Glutamatergic neuron (in vitro differentiated cells): ENCODE data around the gene DYRK1A. TPM values are rescaled to one million over a fixed set of nuclear protein-coding genes. Genes with fewer than 3 reads are reported as not detected.

Experiments
- DNase-seq: peaks from one replicate; pipeline ENCODE4 v3.0.0; 2022
- H3K27ac Mint-ChIP-seq: one replicate; pipeline ENCODE4 v1.8.0; 2020; ENCODE audit warnings: mild to moderate bottlenecking, mixed read lengths, inconsistent platforms; ENCODE audit not compliant: unreplicated experiment
- H3K27me3 Mint-ChIP-seq: one replicate; pipeline ENCODE4 v1.8.0; 2020; ENCODE audit warnings: mild to moderate bottlenecking, moderate library complexity, mixed read lengths, inconsistent platforms; ENCODE audit not compliant: unreplicated experiment
- H3K36me3 Mint-ChIP-seq: one replicate; pipeline ENCODE4 v1.8.0; 2020; ENCODE audit warnings: mild to moderate bottlenecking, mixed read lengths, inconsistent platforms; ENCODE audit not compliant: unreplicated experiment
- H3K4me1 Mint-ChIP-seq: one replicate; pipeline ENCODE4 v1.8.0; 2020; ENCODE audit warnings: mild to moderate bottlenecking, low read depth, mixed read lengths, inconsistent platforms; ENCODE audit not compliant: unreplicated experiment
- H3K4me3 Mint-ChIP-seq: one replicate; pipeline ENCODE4 v1.8.0; 2020; ENCODE audit warnings: mild to moderate bottlenecking, mixed read lengths, inconsistent platforms; ENCODE audit not compliant: unreplicated experiment
- H3K9me3 Mint-ChIP-seq: one replicate; pipeline ENCODE4 v1.8.0; 2020; ENCODE audit warnings: mild to moderate bottlenecking, moderate library complexity, mixed read lengths, inconsistent platforms; ENCODE audit not compliant: unreplicated experiment
- CTCF ChIP-seq: fragments of 200-600 bp; sonication (generic); IDR thresholded peaks from one replicate; pipeline ENCODE4 v1.5.0; 2021; ENCODE audit not compliant: partially characterized antibody, unreplicated experiment
- total RNA-seq: library from RNA; stranded (reverse); fragmentation: NEBNext Ultra II Directional; extraction: Animal tissue kit (Norgen Biotek cat#: 25700); gene quantifications from one replicate; pipeline ENCODE4 v1.2.1, GENCODE V29; 2021; ENCODE audit not compliant: unreplicated experiment

DYRK1A gene
- total RNA-seq, 1 donor from 2014 or later, result 70.4 TPM

GRCh38 chr21:37436174-37436573, 69.6 kb downstream of the DYRK1A start:
- Mint-ChIP-seq H3K27me3 (no peaks in the 10 kb centered on the region), H3K9me3 (peaks cover under 1% of the 10 kb centered on the region), H3K4me1 (peaks cover 22% of the 10 kb centered on the region), H3K36me3 (peaks cover 5% of the 10 kb centered on the region), H3K27ac (no peak overlapping the region), H3K4me3 (no peak overlapping the region)
- DNase-seq, result no peak
- no peak for TF ChIP-seq CTCF

GRCh38 chr21:37437376-37438080, 71.0 kb downstream of the DYRK1A start:
- Mint-ChIP-seq H3K27ac (no peak overlapping the region), H3K36me3 (peaks cover 5% of the 10 kb centered on the region), H3K9me3 (peaks cover 5% of the 10 kb centered on the region), H3K4me1 (peaks cover 14% of the 10 kb centered on the region), H3K4me3 (no peak overlapping the region), H3K27me3 (no peaks in the 10 kb centered on the region)
- no peak for DNase-seq
- TF ChIP-seq CTCF, result no peak

GRCh38 chr21:37443683-37444082, 77.1 kb downstream of the DYRK1A start:
- Mint-ChIP-seq H3K9me3 (peaks cover 6% of the 10 kb centered on the region), H3K36me3 (peaks cover 5% of the 10 kb centered on the region), H3K27me3 (no peaks in the 10 kb centered on the region), H3K27ac (no peak overlapping the region), H3K4me1 (peaks cover 20% of the 10 kb centered on the region), H3K4me3 (no peak overlapping the region)
- TF ChIP-seq CTCF, result no peak
- DNase-seq, result no peak

- Mint-ChIP-seq H3K27ac (no peak overlapping the region), H3K27me3 (no peaks in the 10 kb centered on the region), H3K4me3 (no peak overlapping the region), H3K9me3 (peaks cover 6% of the 10 kb centered on the region), H3K4me1 (peaks cover 22% of the 10 kb centered on the region), H3K36me3 (no peaks in the 10 kb centered on the region)
- no peak for DNase-seq
- no peak for TF ChIP-seq CTCF
Measured at GRCh38 chr21:37445228-37445627, 78.7 kb downstream of the DYRK1A start.

GRCh38 chr21:37446552-37446951, 80.0 kb downstream of the DYRK1A start:
- H3K36me3 Mint-ChIP-seq, result no peaks in the 10 kb centered on the region
- no peak for TF ChIP-seq CTCF
- no peak overlapping the region for H3K4me3 Mint-ChIP-seq
- peaks cover 4% of the 10 kb centered on the region for H3K9me3 Mint-ChIP-seq
- no peak overlapping the region for H3K27ac Mint-ChIP-seq
- no peaks in the 10 kb centered on the region for H3K27me3 Mint-ChIP-seq
- H3K4me1 Mint-ChIP-seq, result peaks cover 23% of the 10 kb centered on the region
- no peak for DNase-seq
